Motor neuron (in vitro differentiated cells): ENCODE measurements around the gene OR11H6. TPM values are rescaled to one million over a fixed set of nuclear protein-coding genes. Genes with fewer than 3 reads are reported as not detected.

Experiments used
- total RNA-seq, 8 experiments: library from RNA; unstranded; fragments of 300-600 nt; gene quantifications; 2 replicates each; pipeline versions ENCODE4 v1.2.3 to v1.2.4, GENCODE V29; 2022

OR11H6 gene
- total RNA-seq, 8 experiments from 2014 or later, result 0.52 TPM; not detected in 7

Other genes starting within 250 kb of the OR11H6 start
- gene OR4K15, start 248.1 kb upstream of the OR11H6 start, total RNA-seq, result under 1 TPM in 2 of 8 experiments, not detected in 6; 0.18 to 0.47 TPM
- under 1 TPM in 1 of 8 experiments, not detected in 7; 0.19 TPM for gene OR4Q2, start 221.5 kb upstream of the OR11H6 start, total RNA-seq
- not detected for gene OR4K14, start 204.4 kb upstream of the OR11H6 start, total RNA-seq
- gene OR4K13, start 187.7 kb upstream of the OR11H6 start, total RNA-seq, result under 1 TPM in 5 of 8 experiments, not detected in 3; 0.04 to 0.49 (median 0.10) TPM
- gene OR4L1, start 163.7 kb upstream of the OR11H6 start, total RNA-seq, result under 1 TPM in 1 of 8 experiments, not detected in 7; 0.21 TPM
- under 1 TPM in 5 of 8 experiments, not detected in 3; 0.05 to 0.19 (median 0.10) TPM for gene OR4K17, start 113.0 kb upstream of the OR11H6 start, total RNA-seq
- under 1 TPM in 3 of 8 experiments, not detected in 5; 0.08 to 0.81 (median 0.38) TPM for gene OR4N5, start 84.9 kb upstream of the OR11H6 start, total RNA-seq
- under 1 TPM in 2 of 8 experiments, not detected in 6; 0.05 to 0.81 TPM for gene OR11G2, start 32.8 kb upstream of the OR11H6 start, total RNA-seq
- gene OR11H7, start 5.3 kb downstream of the OR11H6 start, total RNA-seq, result under 1 TPM in 4 of 8 experiments, not detected in 4; 0.29 to 0.84 (median 0.48) TPM
- under 1 TPM in 2 of 8 experiments, not detected in 6; 0.14 to 0.38 TPM for gene OR11H4, start 15.6 kb downstream of the OR11H6 start, total RNA-seq
- 10 to 100 TPM; 18.6 to 36.8 (median 26.2) TPM for gene TTC5, start 82.2 kb downstream of the OR11H6 start, total RNA-seq
- gene CCNB1IP1, start 109.6 kb downstream of the OR11H6 start, total RNA-seq, result 10 to 100 TPM; 49.7 to 97.6 (median 71.6) TPM
- 10 to 100 TPM in 7 of 8 experiments, 1 to 10 TPM in 1; 9.4 to 55.4 (median 33.9) TPM for gene PARP2, start 119.9 kb downstream of the OR11H6 start, total RNA-seq
- 10 to 100 TPM in 4 of 8 experiments, 1 to 10 TPM in 4; 4.6 to 46.8 (median 11.7) TPM for gene TEP1, start 189.8 kb downstream of the OR11H6 start, total RNA-seq
- gene KLHL33, start 212.5 kb downstream of the OR11H6 start, total RNA-seq, result under 1 TPM in 6 of 8 experiments, not detected in 2; 0.05 to 0.62 (median 0.14) TPM
- gene OSGEP, start 231.1 kb downstream of the OR11H6 start, total RNA-seq, result 10 to 100 TPM; 16.3 to 44.4 (median 29.4) TPM
- 100 to 1,000 TPM; 125 to 320 (median 161) TPM for gene APEX1, start 231.5 kb downstream of the OR11H6 start, total RNA-seq
- gene PIP4P1, start 237.7 kb downstream of the OR11H6 start, total RNA-seq, result 10 to 100 TPM; 20.7 to 41.0 (median 24.6) TPM
- 10 to 100 TPM; 14.8 to 71.5 (median 24.4) TPM for gene PNP, start 245.7 kb downstream of the OR11H6 start, total RNA-seq